ENCODE data around the gene NR3C2. TPM values are rescaled to one million over a fixed set of nuclear protein-coding genes. Genes with fewer than 3 reads are reported as not detected.

Gene NR3C2
- total RNA-seq, 1 donor, result 4.7 TPM

- no peak for DNase-seq (ENCODE audit: low read depth)
- H3K4me3 ChIP-seq (ENCODE audit: low read depth, low read length), result no peak overlapping the region
- TF ChIP-seq CTCF (IDR thresholded peaks at IDR 0.05; ENCODE audit: insufficient read depth, low read length), result no peak
These were observed 213.2 kb downstream of the NR3C2 start for GRCh38 chr4:148229028-148229427.

GRCh38 chr4:148227147-148227546, 215.1 kb downstream of the NR3C2 start:
- no peak for TF ChIP-seq CTCF (IDR thresholded peaks at IDR 0.05; ENCODE audit: insufficient read depth, low read length)
- no peak for DNase-seq (ENCODE audit: low read depth)
- H3K4me3 ChIP-seq (ENCODE audit: low read depth, low read length), result no peak overlapping the region

- H3K4me3 ChIP-seq (ENCODE audit: low read depth, low read length), result no peak overlapping the region
- TF ChIP-seq CTCF (IDR thresholded peaks at IDR 0.05; ENCODE audit: insufficient read depth, low read length), result no peak
- DNase-seq (ENCODE audit: low read depth), result no peak
These were observed 215.9 kb downstream of the NR3C2 start for GRCh38 chr4:148226341-148226740.

DNA sequence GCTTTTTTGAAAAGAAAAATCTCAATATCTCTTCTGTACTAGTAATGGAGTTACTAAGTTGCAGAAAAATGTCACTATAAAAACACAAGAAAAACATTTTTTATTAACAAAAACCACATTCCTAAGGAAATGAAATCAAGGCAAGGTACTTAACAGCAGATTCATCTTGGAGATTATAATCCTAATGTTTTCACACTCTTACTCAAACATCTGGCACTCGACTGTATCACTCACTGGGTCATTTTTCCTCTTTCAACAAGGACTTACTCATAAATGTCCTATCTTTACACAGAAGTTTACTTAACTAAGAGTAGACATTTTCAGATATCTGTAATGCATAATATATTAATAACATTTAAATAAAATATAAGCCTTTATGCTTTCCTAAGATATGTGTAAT, 216.6 kb downstream of the NR3C2 start:
- no peak overlapping the region for H3K4me3 ChIP-seq (ENCODE audit: low read depth, low read length)
- TF ChIP-seq CTCF (IDR thresholded peaks at IDR 0.05; ENCODE audit: insufficient read depth, low read length), result no peak
- DNase-seq (ENCODE audit: low read depth), result peak; percentile 10

DNA sequence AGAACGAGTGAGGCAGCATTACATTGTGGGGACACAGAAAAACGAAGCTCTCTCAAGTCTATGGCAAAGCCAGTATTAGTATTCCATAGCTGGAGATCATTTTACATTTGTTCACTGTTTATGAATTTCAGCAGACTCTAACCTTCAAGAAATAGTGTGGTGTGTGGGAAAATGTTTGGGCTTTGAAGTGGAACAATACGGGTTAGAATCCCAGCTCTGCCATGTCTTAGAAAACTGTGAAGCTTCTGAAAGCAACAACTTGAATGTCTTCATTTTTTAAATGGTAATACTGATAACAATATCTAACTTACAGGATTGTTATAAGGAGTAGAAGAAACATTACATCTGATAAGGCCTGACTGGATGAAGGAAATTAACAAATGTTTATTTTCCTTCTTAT, 217.7 kb downstream of the NR3C2 start:
- no peak overlapping the region for H3K4me3 ChIP-seq (ENCODE audit: low read depth, low read length)
- TF ChIP-seq CTCF (IDR thresholded peaks at IDR 0.05; ENCODE audit: insufficient read depth, low read length), result no peak

GRCh38 chr4:148222991-148223660, 219.1 kb downstream of the NR3C2 start:
- H3K4me3 ChIP-seq (ENCODE audit: low read depth, low read length), result no peak overlapping the region
- DNase-seq (ENCODE audit: low read depth), result no peak
- no peak for TF ChIP-seq CTCF (IDR thresholded peaks at IDR 0.05; ENCODE audit: insufficient read depth, low read length)

More for the DNA sequence above, 217.7 kb downstream of the NR3C2 start:
- DNase-seq (ENCODE audit: low read depth), result no peak
